GM12878 (cell line): ENCODE measurements around the gene RGS16. TPM values are rescaled to one million over a fixed set of nuclear protein-coding genes. Genes with fewer than 3 reads are reported as not detected.

ENCODE experiments used
- ATAC-seq: fragments of 200-7000 bp; cut with Tn5 transposase; 3 replicates; pipeline ENCODE4 v1.9.1; 2020; ENCODE audit warnings: mild to moderate bottlenecking, moderate library complexity
- BruUV-seq: library from RNA; stranded (reverse); fragments of 400-500 nt; replicated peaks from 2 replicates; lab custom pipeline; 2021; lab: Mats Ljungman, UMichigan
- CTCF ChIA-PET: fragments of 300-600 bp; sonication (Branson Sonifier 250); formaldehyde crosslinking; extraction: SDS; loops from one replicate; lab custom pipeline; 2021; ENCODE audit warnings: inconsistent platforms; lab: Yijun Ruan, JAX
- POLR2A ChIA-PET: fragments of 350-600 bp; formaldehyde crosslinking; extraction: SDS; loops from one replicate; lab custom pipeline; 2021; ENCODE audit warnings: inconsistent platforms; lab: Charles Lee
- RAD21 ChIA-PET: fragments of 300-600 bp; sonication (Branson Sonifier 250); formaldehyde crosslinking; loops from one replicate; lab custom pipeline; 2023; ENCODE audit warnings: antibody characterized with exemption; ENCODE audit not compliant: unreplicated experiment; lab: Charles Lee
- SMC1A ChIA-PET: fragments of 300-600 bp; sonication (Branson Sonifier 250); formaldehyde crosslinking; loops from one replicate; lab custom pipeline; 2023; ENCODE audit not compliant: unreplicated experiment, uncharacterized antibody; lab: Charles Lee
- DNase-seq: peaks from one replicate; pipeline ENCODE4 v3.0.0-alpha.2; 2011; ENCODE audit warnings: low read depth, low spot score
- FAIRE-seq: peaks from 3 replicates; lab custom pipeline; 2011; peaks lifted over from hg19 to GRCh38; lab: Jason Lieb, UNC
- H2AFZ ChIP-seq: 2 replicates; pipeline ENCODE4 v1.6.0; 2011; ENCODE audit warnings: low read depth, low read length, control low read depth; ENCODE audit not compliant: control insufficient read depth
- H3K27ac ChIP-seq: 2 replicates; pipeline ENCODE4 v1.5.1; 2011; ENCODE audit warnings: control low read depth; ENCODE audit not compliant: control insufficient read depth, insufficient read depth
- H3K27me3 ChIP-seq, 2 experiments: replicated peaks in 1 of 2; 2 replicates each; pipeline versions ENCODE4 v1.6.0 to v1.6.1; 2011; ENCODE audit warnings: low read length in 1 of 2; ENCODE audit not compliant: control insufficient read depth in 2 of 2, insufficient read depth in 2 of 2
- H3K36me3 ChIP-seq, 2 experiments: 2 replicates each; pipeline ENCODE4 v1.5.1; 2011; ENCODE audit warnings: low read length in 1 of 2; ENCODE audit not compliant: control insufficient read depth in 2 of 2, insufficient read depth in 2 of 2
- H3K4me1 ChIP-seq: 2 replicates; pipeline ENCODE4 v1.6.1; 2011; ENCODE audit warnings: mild to moderate bottlenecking, low read length, moderate library complexity, mixed read lengths; ENCODE audit not compliant: control insufficient read depth, insufficient read depth
- H3K4me2 ChIP-seq: 2 replicates; pipeline ENCODE4 v1.6.0; 2011; ENCODE audit warnings: control low read depth; ENCODE audit not compliant: control insufficient read depth, insufficient read depth
- H3K4me3 ChIP-seq: fragments of 200-600 bp; sonication (generic); 2 replicates; pipeline ENCODE4 v1.5.1; 2016
- H3K79me2 ChIP-seq: 2 replicates; pipeline ENCODE4 v1.6.0; 2011; ENCODE audit warnings: low read length; ENCODE audit not compliant: control insufficient read depth, insufficient read depth
- H3K9ac ChIP-seq: 2 replicates; pipeline ENCODE4 v1.8.0; 2011; ENCODE audit warnings: low read length, control low read depth, mixed read lengths; ENCODE audit not compliant: control insufficient read depth, insufficient read depth
- H3K9me3 ChIP-seq: replicated peaks from 3 replicates; pipeline ENCODE4 v1.5.1; 2011; ENCODE audit warnings: mild to moderate bottlenecking, low read length; ENCODE audit not compliant: control insufficient read depth, insufficient read depth
- H4K20me1 ChIP-seq: 2 replicates; pipeline ENCODE4 v1.6.0; 2011; ENCODE audit not compliant: control insufficient read depth, insufficient read depth
- ATF2 ChIP-seq: IDR thresholded peaks from 2 replicates; pipeline ENCODE4 v1.6.1; 2012; ENCODE audit warnings: low read length, inconsistent platforms
- BMI1 ChIP-seq: fragments of 450-650 bp; IDR thresholded peaks from 2 replicates; pipeline ENCODE4 v1.6.1; 2016; ENCODE audit warnings: mild to moderate bottlenecking, moderate library complexity, borderline replicate concordance
- CHD4 ChIP-seq: fragments of 200-600 bp; sonication (generic); IDR thresholded peaks from 2 replicates; pipeline ENCODE4 v1.6.1; 2016; ENCODE audit warnings: mild to moderate bottlenecking
- E2F4 ChIP-seq: IDR thresholded peaks from 2 replicates; pipeline ENCODE4 v1.6.1; 2012; ENCODE audit warnings: low read depth, low read length, improper control_type of control experiment
- E2F8 ChIP-seq: fragments of 450-650 bp; IDR thresholded peaks from 2 replicates; pipeline ENCODE4 v1.6.1; 2018; ENCODE audit warnings: mild to moderate bottlenecking, low read depth, moderate library complexity; ENCODE audit not compliant: partially characterized antibody
- E4F1 ChIP-seq: fragments of 450-650 bp; IDR thresholded peaks from 2 replicates; pipeline ENCODE4 v1.6.1; 2018; ENCODE audit warnings: borderline replicate concordance, mild to moderate bottlenecking; ENCODE audit not compliant: partially characterized antibody
- EZH2 ChIP-seq: IDR thresholded peaks from 2 replicates; pipeline ENCODE4 v1.6.1; 2012; ENCODE audit warnings: low read depth, mild to moderate bottlenecking, control low read depth, inconsistent platforms, low read length, borderline replicate concordance; ENCODE audit not compliant: control insufficient read depth
- IRF4 ChIP-seq: IDR thresholded peaks from 2 replicates; pipeline ENCODE4 v1.6.1; 2011; ENCODE audit warnings: low read depth, low read length
- NFXL1 ChIP-seq: fragments of 450-650 bp; IDR thresholded peaks from 2 replicates; pipeline ENCODE4 v1.6.1; 2017; ENCODE audit warnings: antibody characterized with exemption, mild to moderate bottlenecking, borderline replicate concordance
- NR2C1 ChIP-seq: fragments of 450-650 bp; IDR thresholded peaks from 2 replicates; pipeline ENCODE4 v1.6.1; 2017; ENCODE audit warnings: antibody characterized with exemption, mild to moderate bottlenecking, moderate library complexity
- RUNX3 ChIP-seq: IDR thresholded peaks from 2 replicates; pipeline ENCODE4 v1.6.1; 2012; ENCODE audit warnings: low read length, inconsistent platforms
- USF2 ChIP-seq: IDR thresholded peaks from 2 replicates; pipeline ENCODE4 v1.6.1; 2011; ENCODE audit warnings: low read depth, low read length, improper control_type of control experiment, borderline replicate concordance
- WRNIP1 ChIP-seq: IDR thresholded peaks from 2 replicates; pipeline ENCODE4 v1.6.1; 2011; ENCODE audit warnings: low read depth, low read length, improper control_type of control experiment, borderline replicate concordance
- WGBS: methylation state at CpG from one replicate; pipeline ENCODE4 v1.1.6; 2016; ENCODE audit warnings: low lambda C conversion rate; ENCODE audit not compliant: insufficient replicate concordance, insufficient coverage; ENCODE audit errors: missing lambda C conversion rate; 5-methylcytosine and 5-hydroxymethylcytosine counted together
- in situ Hi-C: fragments of 300-500 bp; cut with MboI; formaldehyde crosslinking; loops from 9 replicates; pipeline ENCODE4 v1.14.3; 2018; ENCODE audit warnings: mixed read lengths
- intact Hi-C: fragments of 100-400 bp; cut with micrococcal nuclease; formaldehyde crosslinking; loops from one replicate; pipeline ENCODE4 v1.14.2; 2022; ENCODE audit not compliant: unreplicated experiment
- polyA plus RNA-seq, 11 experiments: library from polyadenylated mRNA; depleted of rRNA in 4 of 11; unstranded in 6 of 11; stranded (reverse) in 5 of 11; fragments of >200 nt; fragmentation: Nextera tagmentation in 4 of 11; fragmentation: Illumina TruSeq in 1 of 11; extraction: Ambion mirVana in 4 of 11; extraction: Trizol in 1 of 11; gene quantifications; 1 replicate in 1 of 11; 2 replicates in 10 of 11; pipeline versions ENCODE4 v1.2.1 to v1.2.3, GENCODE V29; 2011 to 2016; ENCODE audit warnings: inconsistent platforms in 2 of 11, missing spikeins in 2 of 11, low read depth in 1 of 11
- total RNA-seq, 4 experiments: library from RNA; depleted of rRNA in 3 of 4; stranded (reverse); fragments of >200 nt in 3 of 4; fragmentation: Illumina TruSeq in 1 of 4; extraction: Trizol in 1 of 4; gene quantifications; 2 replicates each; pipeline versions ENCODE4 v1.2.1 to v1.2.3, GENCODE V29; 2013 to 2021

Gene RGS16
- total and polyA plus RNA-seq, 10 of the 15 experiments (the other 5 are each of a cell fraction or from before 2014, with no cell fraction given) = 16.4 to 58.2 (median 44.6) TPM

- TF ChIP-seq BMI1 (no peak), USF2 (no peak)
Observed at GRCh38 chr1:182575540-182576149, 28.5 kb downstream of the RGS16 start (continued).

- ChIA-PET POLR2A (no interaction called here), CTCF (interaction anchor here (1.0 to 2.5 kb wide), 3 partner anchors 8 to 210 kb away, joined by 3 to 8 read pairs (median 6); no protein-coding TSS in a partner anchor), RAD21 (no interaction called here), SMC1A (interaction anchor here (1.0 to 1.5 kb wide), 2 partner anchors 20 to 67 kb away, joined by 3 to 4 read pairs; no protein-coding TSS in a partner anchor)
- no peaks in the 10 kb centered on the region; a peak in 1 of 4 replicates for H3K36me3 ChIP-seq
- 99% methylated on average over 4 of the region's 4 CpGs for WGBS
- FAIRE-seq (no peak), ATAC-seq (no peak), DNase-seq (no peak)
- H3K4me3 ChIP-seq = no peak overlapping the region
- no peaks in the 10 kb centered on the region for H3K79me2 ChIP-seq
- BruUV-seq = no TSS peak
- no peak overlapping the region for H3K9ac ChIP-seq
- no peak overlapping the region for H2AFZ ChIP-seq
- intact Hi-C loops = no loop called here
- in situ Hi-C loops = no loop called here
- no peak overlapping the region for H3K4me2 ChIP-seq
- peaks cover 9% of the 10 kb centered on the region for H3K4me1 ChIP-seq
- no peak overlapping the region for H3K27ac ChIP-seq
- no peaks in the 10 kb centered on the region for H4K20me1 ChIP-seq
- no peaks in the 10 kb centered on the region for H3K27me3 ChIP-seq
- no peaks in the 10 kb centered on the region for H3K9me3 ChIP-seq
- TF ChIP-seq E4F1 = no peak
- no peak for TF ChIP-seq NR2C1
- no peak for TF ChIP-seq EZH2
- no peak for TF ChIP-seq IRF4
- TF ChIP-seq CHD4 = no peak
- no peak for TF ChIP-seq WRNIP1
- no peak for TF ChIP-seq NFXL1
- no peak for TF ChIP-seq E2F8
- TF ChIP-seq RUNX3 = no peak
- TF ChIP-seq E2F4 = no peak
- TF ChIP-seq ATF2 = no peak
Observed at GRCh38 chr1:182574156-182574555, 30.0 kb downstream of the RGS16 start.
